Uterus (tissue), 4 donors: ENCODE results near the gene PTGER4. TPM values are rescaled to one million over a fixed set of nuclear protein-coding genes. Genes with fewer than 3 reads are reported as not detected.

Experiments
- DNase-seq, 2 donors: peaks; one replicate each; pipeline ENCODE4 v3.0.0-alpha.2; 2019 to 2020
- H3K27ac ChIP-seq, 2 donors: fragments of 200-600 bp; sonication (generic); 1 replicate in 1 of 2; 2 replicates in 1 of 2; pipeline ENCODE4 v1.5.1; 2016 to 2018
- H3K27me3 ChIP-seq, 2 donors: fragments of 200-600 bp; sonication (generic); one replicate each; pipeline ENCODE4 v1.5.1; 2018 to 2019; ENCODE audit warnings: control low read depth in 1 of 2
- H3K36me3 ChIP-seq, 2 donors: fragments of 200-600 bp; sonication (generic); one replicate each; pipeline ENCODE4 v1.5.1; 2019; ENCODE audit warnings: control low read depth in 1 of 2
- H3K4me1 ChIP-seq, 2 donors: fragments of 200-600 bp; sonication (generic); one replicate each; pipeline ENCODE4 v1.5.1; 2018 to 2019; ENCODE audit warnings: control low read depth in 1 of 2
- H3K4me3 ChIP-seq, 2 donors: fragments of 200-600 bp; sonication (generic); 1 replicate in 1 of 2; 2 replicates in 1 of 2; pipeline ENCODE4 v1.5.1; 2018 to 2019; ENCODE audit warnings: mild to moderate bottlenecking in 1 of 2
- H3K9me3 ChIP-seq, 2 donors: fragments of 200-600 bp; sonication (generic); one replicate each; pipeline ENCODE4 v1.5.1; 2019; ENCODE audit warnings: control low read depth in 1 of 2
- CTCF ChIP-seq, 4 experiments: fragments of 200-600 bp in 2 of 4; fragments of 450-650 bp in 2 of 4; sonication (generic) in 2 of 4; IDR thresholded peaks; one replicate each; pipeline ENCODE4 v1.5.1; 2016 to 2019; ENCODE audit warnings: antibody characterized with exemption in 4 of 4, mild to moderate bottlenecking in 2 of 4, moderate library complexity in 1 of 4
- POLR2A ChIP-seq, 2 donors: fragments of 450-650 bp; IDR thresholded peaks; one replicate each; pipeline ENCODE4 v1.6.1; 2016; ENCODE audit warnings: antibody characterized with exemption in 2 of 2, mild to moderate bottlenecking in 1 of 2, moderate library complexity in 1 of 2
- intact Hi-C: fragments of 100-400 bp; cut with DNase I; formaldehyde crosslinking; loops from one replicate; pipeline ENCODE4 v1.15.1; 2023; ENCODE audit warnings: low total_unique reads
- total RNA-seq, 4 donors: library from RNA; depleted of rRNA in 3 of 4; stranded (reverse); fragments of >200 nt in 3 of 4; gene quantifications; one replicate each; pipeline versions ENCODE4 v1.1.0 to v1.2.4, GENCODE V29; 2014 to 2023
- donor health status: DM: yes; HTN: yes; CAD: no.

PTGER4 gene
- total RNA-seq, 4 donors from 2014 or later = 5.9 to 10.2 (median 8.0) TPM

DNA sequence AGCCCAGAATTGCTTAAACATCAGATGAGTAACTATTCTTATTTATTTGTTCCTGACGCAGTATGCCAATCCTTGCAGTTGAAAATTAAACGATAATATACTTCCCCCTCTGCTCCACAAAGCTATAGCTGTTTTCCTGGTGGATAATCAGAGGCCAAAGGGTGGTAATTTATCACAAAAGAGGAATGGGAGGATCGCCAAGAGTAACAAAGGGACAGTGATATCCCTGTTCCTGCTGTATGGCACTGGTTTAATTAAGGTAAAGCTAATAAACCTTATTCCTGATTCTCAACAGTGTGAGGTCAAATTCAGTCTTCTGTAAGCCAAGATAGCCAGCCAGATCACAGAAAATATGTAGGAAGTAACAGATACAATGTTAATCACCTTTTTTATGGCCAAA lies 33.4 kb upstream of the PTGER4 start:
- DNase-seq = no peak
- Histone ChIP-seq H3K4me1 (no peaks in the 10 kb centered on the region), H3K27ac (no peak overlapping the region), H3K9me3 (no peaks in the 10 kb centered on the region), H3K27me3 (no peaks in the 10 kb centered on the region), H3K4me3 (no peak overlapping the region), H3K36me3 (no peaks in the 10 kb centered on the region)
- TF ChIP-seq POLR2A (IDR thresholded peaks at IDR 0.05) (no peak), CTCF (IDR thresholded peaks at IDR 0.05) (no peak)
- intact Hi-C loops = no loop called here

DNA sequence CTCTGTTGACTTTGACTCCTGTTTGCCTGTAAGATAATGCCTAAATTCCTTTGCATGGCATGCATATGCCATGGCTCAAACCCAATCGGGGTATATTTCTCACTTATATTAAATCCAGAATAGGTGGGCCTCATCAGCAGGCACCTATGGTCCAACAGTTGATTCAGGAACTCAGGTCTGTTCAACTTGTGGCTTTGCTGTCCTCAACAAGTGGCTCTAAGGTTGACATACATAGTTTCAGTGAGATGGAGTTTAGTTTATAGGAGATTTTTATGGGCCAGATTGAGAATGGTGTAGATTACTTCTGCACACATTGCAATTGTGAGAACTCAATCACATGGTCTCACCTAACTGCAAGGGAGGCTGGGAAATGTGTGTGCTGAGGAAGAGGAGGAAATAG lies 31.6 kb upstream of the PTGER4 start:
- no peaks in the 10 kb centered on the region for H3K9me3 ChIP-seq
- H3K4me1 ChIP-seq = no peaks in the 10 kb centered on the region
- H3K27ac ChIP-seq = no peak overlapping the region
- no peaks in the 10 kb centered on the region for H3K27me3 ChIP-seq
- no peak overlapping the region for H3K4me3 ChIP-seq
- intact Hi-C loops = no loop called here
- H3K36me3 ChIP-seq = no peaks in the 10 kb centered on the region
- TF ChIP-seq CTCF (IDR thresholded peaks at IDR 0.05) = no peak
- TF ChIP-seq POLR2A (IDR thresholded peaks at IDR 0.05) = no peak
- DNase-seq = no peak

DNA sequence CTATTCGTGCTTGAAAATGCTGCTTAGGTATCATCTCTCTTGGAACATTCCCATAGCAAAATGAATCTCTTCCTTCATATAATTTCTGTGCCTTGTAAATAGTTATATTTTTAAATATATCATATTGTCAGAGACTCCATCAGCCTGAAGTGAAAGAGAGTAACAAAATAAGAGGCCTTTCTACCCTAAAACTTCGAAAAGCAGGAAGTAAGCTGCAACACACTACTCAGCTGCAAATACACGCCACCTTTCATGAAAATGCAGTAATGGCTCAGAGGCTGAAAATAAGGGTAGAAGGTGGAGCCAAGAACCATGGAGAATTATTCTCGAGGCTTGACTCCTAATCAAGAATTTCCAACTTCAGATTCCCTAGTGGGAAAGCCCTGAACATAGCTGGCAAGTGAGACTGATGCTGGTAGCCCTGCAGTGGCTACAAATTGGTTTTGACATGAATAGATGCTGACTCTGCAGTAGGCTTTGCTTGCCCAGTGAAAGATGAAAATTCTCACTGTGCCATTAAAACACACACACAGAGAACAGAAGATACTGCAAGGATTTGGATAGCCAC lies 30.2 kb upstream of the PTGER4 start:
- Histone ChIP-seq H3K9me3 (no peaks in the 10 kb centered on the region), H3K27ac (no peak overlapping the region), H3K27me3 (no peaks in the 10 kb centered on the region), H3K4me1 (no peaks in the 10 kb centered on the region), H3K4me3 (no peak overlapping the region), H3K36me3 (no peaks in the 10 kb centered on the region)
- no peak for TF ChIP-seq CTCF (IDR thresholded peaks at IDR 0.05)
- TF ChIP-seq POLR2A (IDR thresholded peaks at IDR 0.05) = no peak
- intact Hi-C loops = no loop called here
- DNase-seq = no peak

DNA sequence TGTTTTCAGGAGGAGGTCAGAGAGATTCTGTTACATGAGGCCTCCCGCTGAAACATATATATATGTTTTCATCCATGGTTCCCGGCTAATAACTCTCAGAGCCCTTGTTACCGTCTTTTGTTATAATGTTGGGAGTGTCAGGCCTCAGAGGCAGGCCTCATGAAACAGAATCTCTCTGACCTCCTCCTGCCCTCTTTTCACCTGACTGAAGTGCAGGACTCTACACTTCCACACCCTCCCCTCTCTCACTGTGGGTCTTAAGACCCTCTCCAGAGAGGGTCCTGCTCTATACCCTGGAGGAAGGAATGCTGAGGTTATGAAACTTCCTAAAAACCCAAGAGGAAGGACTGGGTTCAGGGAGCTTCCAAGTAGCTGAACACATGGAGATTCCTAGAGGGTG lies 28.5 kb upstream of the PTGER4 start:
- no peaks in the 10 kb centered on the region for H3K9me3 ChIP-seq
- intact Hi-C loops = no loop called here
- no peak for TF ChIP-seq CTCF (IDR thresholded peaks at IDR 0.05)
- TF ChIP-seq POLR2A (IDR thresholded peaks at IDR 0.05) = no peak

GRCh38 chr5:40652441-40653220 lies 27.1 kb upstream of the PTGER4 start:
- no peak for DNase-seq

More for the DNA sequence above, 28.5 kb upstream of the PTGER4 start:
- DNase-seq = no peak
- Histone ChIP-seq H3K36me3 (no peaks in the 10 kb centered on the region), H3K27me3 (no peaks in the 10 kb centered on the region), H3K27ac (no peak overlapping the region), H3K4me3 (no peak overlapping the region), H3K4me1 (no peaks in the 10 kb centered on the region)

More at GRCh38 chr5:40652441-40653220, 27.1 kb upstream of the PTGER4 start:
- Histone ChIP-seq H3K27ac (no peak overlapping the region), H3K4me3 (no peak overlapping the region), H3K9me3 (no peaks in the 10 kb centered on the region), H3K27me3 (no peaks in the 10 kb centered on the region), H3K36me3 (no peaks in the 10 kb centered on the region), H3K4me1 (no peaks in the 10 kb centered on the region)
- intact Hi-C loops = no loop called here
- TF ChIP-seq CTCF (IDR thresholded peaks at IDR 0.05) = no peak
- no peak for TF ChIP-seq POLR2A (IDR thresholded peaks at IDR 0.05)
